ENCODE measurements around the gene NRBP1. TPM values are rescaled to one million over a fixed set of nuclear protein-coding genes. Genes with fewer than 3 reads are reported as not detected.
A peak's percentile ranks its signal among the peaks of the same experiment; 100 is the strongest.

Gene NRBP1
- total RNA-seq, 4 donors from 2014 or later: 38.4 to 74.8 (median 66.8) TPM

DNA sequence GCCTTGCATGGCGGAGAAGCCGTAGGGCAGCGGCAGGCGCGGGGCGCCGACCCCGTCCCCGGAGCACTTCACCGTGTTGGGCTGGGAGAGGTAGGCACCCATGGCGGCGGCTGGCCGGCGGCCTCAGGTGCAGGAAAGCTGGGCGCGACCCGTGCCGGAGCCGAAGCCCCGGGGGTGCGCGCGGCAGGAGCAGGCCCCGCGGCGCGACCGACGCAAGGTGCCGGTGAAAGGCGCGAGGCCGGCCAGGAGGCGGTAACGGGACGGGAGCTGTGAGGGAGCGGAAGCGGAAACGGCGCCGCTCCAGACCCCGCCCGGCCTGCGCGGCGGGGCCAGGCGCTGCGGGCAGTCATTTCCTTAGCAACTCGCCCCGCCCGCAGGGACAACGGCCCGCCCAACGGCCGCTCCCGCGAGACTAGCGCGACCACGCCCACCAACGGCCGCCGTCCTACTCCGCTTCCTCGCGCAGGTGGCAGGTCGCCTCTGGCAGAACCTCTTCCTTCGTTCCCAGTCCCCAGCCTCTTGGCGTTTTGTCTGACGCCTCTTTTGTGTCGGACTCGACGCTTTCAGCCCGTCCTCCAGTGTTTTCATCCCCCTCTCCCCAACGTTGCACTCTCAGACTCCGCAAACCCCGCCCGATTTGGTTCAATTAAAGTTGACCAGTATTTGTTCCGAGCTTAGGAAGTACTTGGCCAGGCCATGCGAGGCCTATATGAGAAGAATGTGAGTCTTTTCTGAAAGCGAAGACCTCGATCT, 18.9 kb upstream of the NRBP1 start, which contains the start of gene PPM1G:
TSS of gene PPM1G (minus strand) at position 271 of the 753 bp plus-strand sequence. CDS start at position 102, 169 bp downstream.
- peak within 1 kb of the TSS; percentile 91 to 98 (median 94) for H3K27ac ChIP-seq
- intact Hi-C loops (cut with DNase I; ENCODE audit: low total_unique reads) (no loop called here), in situ Hi-C loops (cut with MboI; ENCODE audit: low pct_ligation_motif_present in 1 of 4, low pct_unique_long_range_greater_than_20kb in 1 of 4, low sequenced_read_pairs in 3 of 4) (no loop called here)
- WGBS, 2 donors (ENCODE audit: low coverage in 1 of 2): 1 to 2% methylated on average over 13 to 55 of the region's 82 CpGs
- no peaks in the 10 kb centered on the region for H3K36me3 ChIP-seq
- peak; percentile 98 for DNase-seq
- peak within 1 kb of the TSS; percentile 71 to 99 (median 94) for H3K4me3 ChIP-seq
- no peaks in the 10 kb centered on the region for H3K27me3 ChIP-seq
- no peaks in the 10 kb centered on the region for H3K9me3 ChIP-seq
- TF ChIP-seq, protein P1, sequence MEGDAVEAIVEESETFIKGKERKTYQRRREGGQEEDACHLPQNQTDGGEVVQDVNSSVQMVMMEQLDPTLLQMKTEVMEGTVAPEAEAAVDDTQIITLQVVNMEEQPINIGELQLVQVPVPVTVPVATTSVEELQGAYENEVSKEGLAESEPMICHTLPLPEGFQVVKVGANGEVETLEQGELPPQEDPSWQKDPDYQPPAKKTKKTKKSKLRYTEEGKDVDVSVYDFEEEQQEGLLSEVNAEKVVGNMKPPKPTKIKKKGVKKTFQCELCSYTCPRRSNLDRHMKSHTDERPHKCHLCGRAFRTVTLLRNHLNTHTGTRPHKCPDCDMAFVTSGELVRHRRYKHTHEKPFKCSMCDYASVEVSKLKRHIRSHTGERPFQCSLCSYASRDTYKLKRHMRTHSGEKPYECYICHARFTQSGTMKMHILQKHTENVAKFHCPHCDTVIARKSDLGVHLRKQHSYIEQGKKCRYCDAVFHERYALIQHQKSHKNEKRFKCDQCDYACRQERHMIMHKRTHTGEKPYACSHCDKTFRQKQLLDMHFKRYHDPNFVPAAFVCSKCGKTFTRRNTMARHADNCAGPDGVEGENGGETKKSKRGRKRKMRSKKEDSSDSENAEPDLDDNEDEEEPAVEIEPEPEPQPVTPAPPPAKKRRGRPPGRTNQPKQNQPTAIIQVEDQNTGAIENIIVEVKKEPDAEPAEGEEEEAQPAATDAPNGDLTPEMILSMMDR (IDR thresholded peaks at IDR 0.05): no peak
- TF ChIP-seq EP300 (IDR thresholded peaks at IDR 0.05; ENCODE audit: low read depth): no peak
- TF ChIP-seq POLR2A (IDR thresholded peaks at IDR 0.05): peak; percentile 73
- TF ChIP-seq POLR2AphosphoS5 (IDR thresholded peaks at IDR 0.05): peak; percentile 46 to 87 (median 86)
- H3K4me1 ChIP-seq: peaks cover 12 to 31% (median 20%) of the 10 kb centered on the region in 4 donors

DNA sequence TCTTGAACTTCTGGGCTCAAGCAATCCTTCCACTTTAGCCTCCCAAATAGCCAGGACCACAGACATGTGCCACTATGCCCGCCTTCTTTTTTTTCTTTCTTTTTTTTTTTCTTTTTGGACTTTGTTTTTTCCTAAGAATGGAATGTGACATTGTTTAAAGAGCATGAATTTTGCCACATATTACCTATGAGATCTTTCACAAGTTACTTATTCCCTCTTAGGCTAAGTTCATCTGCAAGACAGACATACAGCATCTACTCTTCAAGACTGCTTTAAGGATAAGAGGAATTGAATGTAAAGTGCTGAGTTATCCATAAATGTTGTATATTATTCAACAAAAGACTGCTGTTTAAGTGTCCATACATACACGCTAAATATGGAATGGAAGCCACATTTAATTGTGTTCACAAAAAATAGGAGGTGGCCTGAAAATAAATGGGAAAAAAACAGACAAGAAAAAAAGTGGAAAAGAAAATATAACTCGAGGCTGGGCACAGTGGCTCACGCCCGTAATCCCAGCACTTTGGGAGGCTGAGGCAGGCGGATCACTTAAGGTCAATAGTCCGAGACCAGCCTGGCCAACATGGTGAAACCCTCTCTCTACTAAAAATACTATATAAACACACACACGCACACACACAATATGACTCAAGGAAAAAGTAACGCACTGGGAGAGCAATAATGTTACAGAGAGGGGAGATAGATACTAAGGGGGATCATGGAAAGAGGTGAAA, 15.8 kb upstream of the NRBP1 start:
- Histone ChIP-seq H3K27ac (no peak overlapping the region), H3K4me1 (peaks cover 8 to 19% (median 18%) of the 10 kb centered on the region in 4 donors), H3K4me3 (no peak overlapping the region), H3K9me3 (no peaks in the 10 kb centered on the region), H3K36me3 (no peaks in the 10 kb centered on the region), H3K27me3 (no peaks in the 10 kb centered on the region)
- TF ChIP-seq POLR2AphosphoS5 (IDR thresholded peaks at IDR 0.05) (no peak), POLR2A (IDR thresholded peaks at IDR 0.05) (no peak), EP300 (IDR thresholded peaks at IDR 0.05; ENCODE audit: low read depth) (no peak)
- TF ChIP-seq, protein P1 (IDR thresholded peaks at IDR 0.05): no peak
- in situ Hi-C loops (cut with MboI; ENCODE audit: low pct_ligation_motif_present in 1 of 4, low pct_unique_long_range_greater_than_20kb in 1 of 4, low sequenced_read_pairs in 3 of 4): no loop called here
- 78 to 85% methylated on average over 9 of the region's 9 CpGs for WGBS, 2 donors (ENCODE audit: low coverage in 1 of 2)
- intact Hi-C loops (cut with DNase I; ENCODE audit: low total_unique reads): no loop called here
- no peak for DNase-seq

DNA sequence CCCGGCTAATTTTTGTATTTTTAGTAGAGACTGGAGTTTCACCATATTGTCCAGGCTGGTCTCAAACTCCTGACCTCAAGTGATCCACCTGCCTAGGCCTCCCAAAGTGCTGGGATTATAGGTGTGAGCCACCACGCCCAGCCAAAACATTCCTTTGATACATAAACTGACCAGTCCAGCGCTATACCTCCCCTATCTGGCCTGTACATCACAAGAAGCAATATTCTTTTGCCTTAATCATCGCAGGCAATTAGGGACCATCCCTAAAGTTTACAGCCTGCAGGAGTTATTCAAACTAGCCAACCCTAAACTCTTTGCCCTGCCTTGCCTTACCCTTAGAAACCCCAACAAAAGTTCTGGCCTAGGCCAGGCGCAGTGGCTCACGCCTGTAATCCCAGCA, 12.3 kb upstream of the NRBP1 start:
- intact Hi-C loops (cut with DNase I; ENCODE audit: low total_unique reads): no loop called here
- 92 to 100% methylated on average over 2 to 6 of the region's 6 CpGs for WGBS, 2 donors (ENCODE audit: low coverage in 1 of 2)

DNA sequence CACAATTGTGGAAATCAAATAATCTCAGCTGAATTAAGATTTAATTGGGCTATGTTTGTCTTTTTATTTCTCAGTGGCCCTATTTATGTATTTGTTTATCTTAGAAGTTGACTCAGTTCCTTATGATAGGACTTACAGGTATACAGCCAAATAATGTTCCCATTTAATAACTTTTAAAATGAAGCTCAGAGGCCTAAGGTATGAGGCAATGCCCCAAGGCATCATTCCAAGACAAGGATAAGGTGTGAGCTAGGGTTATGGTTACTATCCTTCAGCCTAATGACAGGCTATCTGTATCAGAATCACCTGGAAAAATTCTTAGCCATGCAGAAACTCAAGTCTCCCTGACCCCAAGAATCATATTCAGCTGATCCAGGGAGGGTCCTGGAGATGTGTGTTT, 7.4 kb upstream of the NRBP1 start:
- no peaks in the 10 kb centered on the region for H3K36me3 ChIP-seq
- intact Hi-C loops (cut with DNase I; ENCODE audit: low total_unique reads): no loop called here
- in situ Hi-C loops (cut with MboI; ENCODE audit: low pct_ligation_motif_present in 1 of 4, low pct_unique_long_range_greater_than_20kb in 1 of 4, low sequenced_read_pairs in 3 of 4): no loop called here
- H3K9me3 ChIP-seq: no peaks in the 10 kb centered on the region
- no peak overlapping the region for H3K27ac ChIP-seq
- no peak overlapping the region for H3K4me3 ChIP-seq
- no peaks in the 10 kb centered on the region for H3K4me1 ChIP-seq
- no peak for DNase-seq
- TF ChIP-seq POLR2AphosphoS5 (IDR thresholded peaks at IDR 0.05): no peak
- no peak for TF ChIP-seq POLR2A (IDR thresholded peaks at IDR 0.05)
- TF ChIP-seq, protein P1 (IDR thresholded peaks at IDR 0.05): no peak
- no peak for TF ChIP-seq EP300 (IDR thresholded peaks at IDR 0.05; ENCODE audit: low read depth)
- no peaks in the 10 kb centered on the region for H3K27me3 ChIP-seq

More for the DNA sequence above, 12.3 kb upstream of the NRBP1 start:
- H3K9me3 ChIP-seq: no peaks in the 10 kb centered on the region
- no peaks in the 10 kb centered on the region for H3K27me3 ChIP-seq
- TF ChIP-seq POLR2A (IDR thresholded peaks at IDR 0.05) (no peak), POLR2AphosphoS5 (IDR thresholded peaks at IDR 0.05) (no peak), EP300 (IDR thresholded peaks at IDR 0.05; ENCODE audit: low read depth) (no peak)
- TF ChIP-seq, protein P1 (IDR thresholded peaks at IDR 0.05): no peak
- no peak for DNase-seq
- in situ Hi-C loops (cut with MboI; ENCODE audit: low pct_ligation_motif_present in 1 of 4, low pct_unique_long_range_greater_than_20kb in 1 of 4, low sequenced_read_pairs in 3 of 4): no loop called here
- no peaks in the 10 kb centered on the region for H3K36me3 ChIP-seq
- no peaks in the 10 kb centered on the region for H3K4me1 ChIP-seq
- no peak overlapping the region for H3K27ac ChIP-seq
- no peak overlapping the region for H3K4me3 ChIP-seq
